DND-41 (cell line): ENCODE data around the gene ZP1.

Experiments used
- ATAC-seq: fragments of 200-7000 bp; cut with Tn5 transposase; 3 replicates; pipeline ENCODE4 v1.9.1; 2021; ENCODE audit warnings: low read depth; ENCODE audit not compliant: insufficient read depth
- DNase-seq: peaks from one replicate; pipeline ENCODE4 v3.0.0-alpha.2; 2020
- H2AFZ ChIP-seq: 2 replicates; pipeline ENCODE4 v1.6.0; 2012; ENCODE audit warnings: low read depth, low read length
- H3K27ac ChIP-seq: 2 replicates; pipeline ENCODE4 v1.5.1; 2012; ENCODE audit warnings: low read length, inconsistent platforms
- H3K27me3 ChIP-seq: fragments of 200-600 bp; sonication (generic); 2 replicates; pipeline ENCODE4 v1.6.0; 2012; ENCODE audit warnings: low read length, mild to moderate bottlenecking, inconsistent platforms; ENCODE audit not compliant: insufficient read depth, poor library complexity
- H3K36me3 ChIP-seq: 2 replicates; pipeline ENCODE4 v1.5.1; 2012; ENCODE audit warnings: low read length, inconsistent platforms; ENCODE audit not compliant: insufficient read depth
- H3K4me1 ChIP-seq: 2 replicates; pipeline ENCODE4 v1.5.1; 2012; ENCODE audit warnings: mild to moderate bottlenecking, low read length; ENCODE audit not compliant: insufficient read depth
- H3K4me2 ChIP-seq: 2 replicates; pipeline ENCODE4 v1.6.0; 2012; ENCODE audit warnings: mild to moderate bottlenecking, moderate library complexity, low read length, inconsistent platforms; ENCODE audit not compliant: insufficient read depth
- H3K4me3 ChIP-seq, 2 experiments: fragments of 200-600 bp in 1 of 2; shearing (Covaris generic) in 1 of 2; 2 replicates each; pipeline ENCODE4 v1.5.1; 2012 to 2016; ENCODE audit warnings: inconsistent platforms in 2 of 2, low read length in 2 of 2, mild to moderate bottlenecking in 2 of 2, low read depth in 1 of 2, moderate library complexity in 1 of 2
- H3K79me2 ChIP-seq: 2 replicates; pipeline ENCODE4 v1.6.0; 2012; ENCODE audit warnings: low read length, inconsistent platforms; ENCODE audit not compliant: insufficient read depth
- H3K9ac ChIP-seq: 2 replicates; pipeline ENCODE4 v1.6.0; 2012; ENCODE audit warnings: low read depth, mild to moderate bottlenecking, inconsistent platforms, low read length, moderate library complexity
- H3K9me3 ChIP-seq: 2 replicates; pipeline ENCODE4 v1.5.1; 2012; ENCODE audit warnings: low read length, moderate library complexity, mild to moderate bottlenecking, inconsistent platforms; ENCODE audit not compliant: insufficient read depth, severe bottlenecking
- H4K20me1 ChIP-seq: 2 replicates; pipeline ENCODE4 v1.6.0; 2012; ENCODE audit warnings: low read length; ENCODE audit not compliant: insufficient read depth
- CTCF ChIP-seq: IDR thresholded peaks from 2 replicates; pipeline ENCODE4 v1.5.1; 2012; ENCODE audit warnings: borderline replicate concordance, low read length, moderate library complexity, mild to moderate bottlenecking; ENCODE audit not compliant: poor library complexity, severe bottlenecking; ENCODE audit errors: extremely low read depth
- EZH2 ChIP-seq: IDR thresholded peaks from 3 replicates; pipeline ENCODE4 v1.6.1; 2012; ENCODE audit warnings: borderline replicate concordance, low read depth, mild to moderate bottlenecking, moderate library complexity, low read length, inconsistent platforms; ENCODE audit not compliant: severe bottlenecking

Gene ZP1

DNA sequence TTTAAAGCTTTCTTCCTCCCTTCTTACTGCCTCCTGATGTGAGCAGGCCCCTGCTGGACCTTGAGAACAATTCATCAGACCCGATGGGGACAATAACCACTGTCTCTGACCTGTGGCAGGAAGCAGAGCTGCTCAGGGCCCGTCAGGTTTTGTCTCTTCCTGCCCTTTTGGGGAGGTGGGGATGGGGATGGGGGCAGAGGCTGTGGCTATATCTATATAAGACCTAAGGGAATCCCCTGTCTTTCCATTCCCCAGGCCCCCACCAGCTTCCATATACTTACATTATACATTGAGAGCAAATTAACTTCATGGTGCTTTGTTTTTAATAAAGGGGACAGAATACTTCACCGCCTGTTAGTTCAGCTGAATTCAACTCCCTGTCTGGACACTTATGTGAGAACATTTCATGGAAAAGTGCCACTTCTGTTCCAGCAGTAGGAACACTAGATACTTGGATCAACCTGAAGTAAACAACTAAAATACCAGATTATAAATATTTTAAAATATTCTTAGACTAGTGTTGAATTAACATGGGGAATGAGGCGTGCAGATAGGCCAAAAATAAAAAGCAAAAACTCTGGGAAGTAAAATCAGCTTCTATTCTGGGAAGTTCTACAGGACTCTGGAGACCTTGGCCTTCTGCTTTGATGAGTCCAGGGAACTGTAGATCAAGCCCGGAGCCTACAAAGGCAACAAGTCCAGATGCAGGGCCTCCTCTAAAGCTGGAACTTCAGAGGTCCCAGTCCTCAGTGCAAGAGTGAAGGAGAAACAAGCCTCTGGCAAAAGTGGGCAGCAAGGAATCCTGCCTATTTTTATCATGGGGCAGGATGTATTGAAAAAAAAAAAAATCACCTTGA lies 11.1 kb downstream of the ZP1 start:
- no peak for ATAC-seq

DNA sequence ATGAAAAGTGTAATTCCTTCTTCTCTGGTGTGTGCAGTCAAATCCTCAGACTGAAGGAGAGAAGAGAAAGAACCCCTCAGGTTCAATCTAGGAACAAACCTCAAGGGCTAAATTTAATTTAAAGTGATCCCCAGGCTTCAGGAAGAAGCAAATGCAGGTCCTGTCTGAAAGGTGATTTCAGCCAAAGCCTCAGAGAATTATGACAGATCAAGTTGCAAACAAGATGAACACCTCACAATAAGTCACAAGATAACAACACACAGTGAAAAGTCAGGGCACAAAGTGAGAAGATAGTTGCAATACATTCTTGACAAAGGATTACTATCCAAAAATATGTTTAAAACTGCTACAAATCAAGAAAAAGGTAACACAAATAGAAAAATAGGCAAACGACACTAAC lies 11.8 kb downstream of the ZP1 start:
- Histone ChIP-seq H2AFZ (no peak overlapping the region), H3K27ac (no peak overlapping the region), H3K9me3 (no peaks in the 10 kb centered on the region), H3K9ac (no peak overlapping the region), H4K20me1 (no peaks in the 10 kb centered on the region), H3K27me3 (no peaks in the 10 kb centered on the region), H3K79me2 (no peaks in the 10 kb centered on the region), H3K4me1 (peaks cover 15% of the 10 kb centered on the region), H3K4me3 (no peak overlapping the region), H3K4me2 (no peak overlapping the region), H3K36me3 (peaks cover 10% of the 10 kb centered on the region)
- TF ChIP-seq EZH2 (no peak), CTCF (no peak)
- no peak for DNase-seq
- ATAC-seq, result no peak

More for the DNA sequence above, 11.1 kb downstream of the ZP1 start:
- Histone ChIP-seq H3K9me3 (no peaks in the 10 kb centered on the region), H3K27me3 (no peaks in the 10 kb centered on the region), H2AFZ (no peak overlapping the region), H3K27ac (no peak overlapping the region), H3K4me3 (no peak overlapping the region), H3K9ac (no peak overlapping the region), H3K4me1 (peaks cover 22% of the 10 kb centered on the region), H3K79me2 (no peaks in the 10 kb centered on the region), H4K20me1 (no peaks in the 10 kb centered on the region), H3K4me2 (no peak overlapping the region), H3K36me3 (peaks cover 10% of the 10 kb centered on the region)
- DNase-seq, result no peak
- no peak for TF ChIP-seq CTCF
- no peak for TF ChIP-seq EZH2

GRCh38 chr11:60879971-60880588 lies 12.7 kb downstream of the ZP1 start:
- peaks cover 5% of the 10 kb centered on the region; the same call in 1 of the 2 replicates for H3K4me1 ChIP-seq
- no peaks in the 10 kb centered on the region for H3K27me3 ChIP-seq
- DNase-seq, result no peak
- H3K9me3 ChIP-seq, result no peaks in the 10 kb centered on the region
- peak; percentile 70 for ATAC-seq
- no peak overlapping the region for H3K4me2 ChIP-seq
- no peaks in the 10 kb centered on the region for H4K20me1 ChIP-seq
- H3K4me3 ChIP-seq, result no peak overlapping the region
- H3K79me2 ChIP-seq, result no peaks in the 10 kb centered on the region
- no peak overlapping the region for H3K9ac ChIP-seq
- no peak for TF ChIP-seq CTCF
- no peak for TF ChIP-seq EZH2
- no peak overlapping the region for H2AFZ ChIP-seq
- peaks cover 10% of the 10 kb centered on the region for H3K36me3 ChIP-seq
- 0 out of 2 replicates have a peak overlapping the region, but pooled peaks have one; percentile 22 for H3K27ac ChIP-seq
